Gastroesophageal sphincter (tissue), 3 donors: ENCODE data around the gene PRDM5.

ENCODE experiments used
- POLR2A ChIP-seq, 2 donors: fragments of 450-650 bp; IDR thresholded peaks; one replicate each; pipeline ENCODE4 v1.6.1; 2017; ENCODE audit warnings: antibody characterized with exemption in 2 of 2, mild to moderate bottlenecking in 2 of 2, moderate library complexity in 1 of 2
- POLR2AphosphoS5 ChIP-seq: sonication (generic); formaldehyde crosslinking; IDR thresholded peaks from one replicate; pipeline ENCODE4 v1.6.1; 2017; ENCODE audit warnings: antibody characterized with exemption
- TF ChIP-seq, protein P1 (sequence below), 4 experiments: fragments of 200-600 bp in 2 of 4; fragments of 450-650 bp in 2 of 4; sonication (generic) in 1 of 4; IDR thresholded peaks; one replicate each; pipeline ENCODE4 v1.5.1; 2017 to 2019; ENCODE audit warnings: antibody characterized with exemption in 4 of 4, mild to moderate bottlenecking in 2 of 4, moderate library complexity in 2 of 4

DNA sequence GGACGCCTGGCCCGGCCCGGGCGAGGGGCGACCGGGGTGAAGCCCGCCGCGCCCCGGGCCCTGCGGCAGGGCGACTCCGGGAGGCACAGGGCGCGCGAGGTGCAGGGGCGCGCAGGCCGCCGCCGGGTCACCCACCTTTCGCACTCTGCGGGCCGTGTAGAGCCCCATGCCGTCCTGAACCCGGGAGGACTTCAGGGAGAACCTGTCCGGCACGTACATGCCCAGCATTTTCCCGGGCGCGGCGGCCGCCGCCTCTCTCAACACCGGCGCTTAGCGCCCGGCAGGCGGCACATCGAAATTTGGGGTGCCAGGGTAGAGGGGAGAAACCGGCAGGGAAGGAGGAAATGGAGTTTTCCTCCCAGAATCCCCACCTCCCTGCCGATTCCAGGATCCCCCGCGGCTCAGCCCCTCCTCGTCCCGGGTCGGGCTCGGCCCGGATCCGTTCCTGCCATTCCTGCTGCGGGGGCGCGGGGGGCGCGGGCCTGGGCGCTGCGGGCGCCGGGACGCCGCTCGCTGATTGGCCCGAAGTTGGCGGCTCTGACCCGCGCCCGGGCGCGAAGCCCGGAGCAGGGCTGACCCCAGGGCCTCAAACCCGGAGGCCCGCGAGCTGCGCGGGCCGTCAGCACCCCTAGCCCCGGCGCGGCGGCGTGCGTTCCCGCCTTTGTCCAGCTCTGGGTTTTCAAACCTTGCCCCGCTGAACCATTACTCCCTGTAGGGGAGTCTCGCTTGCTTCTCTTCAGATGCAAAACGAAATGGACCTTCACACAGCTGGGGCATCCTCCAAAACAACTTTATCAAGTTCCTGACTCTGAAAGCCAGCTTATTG lies at the start of gene PRDM5:
- TF ChIP-seq, protein P1, sequence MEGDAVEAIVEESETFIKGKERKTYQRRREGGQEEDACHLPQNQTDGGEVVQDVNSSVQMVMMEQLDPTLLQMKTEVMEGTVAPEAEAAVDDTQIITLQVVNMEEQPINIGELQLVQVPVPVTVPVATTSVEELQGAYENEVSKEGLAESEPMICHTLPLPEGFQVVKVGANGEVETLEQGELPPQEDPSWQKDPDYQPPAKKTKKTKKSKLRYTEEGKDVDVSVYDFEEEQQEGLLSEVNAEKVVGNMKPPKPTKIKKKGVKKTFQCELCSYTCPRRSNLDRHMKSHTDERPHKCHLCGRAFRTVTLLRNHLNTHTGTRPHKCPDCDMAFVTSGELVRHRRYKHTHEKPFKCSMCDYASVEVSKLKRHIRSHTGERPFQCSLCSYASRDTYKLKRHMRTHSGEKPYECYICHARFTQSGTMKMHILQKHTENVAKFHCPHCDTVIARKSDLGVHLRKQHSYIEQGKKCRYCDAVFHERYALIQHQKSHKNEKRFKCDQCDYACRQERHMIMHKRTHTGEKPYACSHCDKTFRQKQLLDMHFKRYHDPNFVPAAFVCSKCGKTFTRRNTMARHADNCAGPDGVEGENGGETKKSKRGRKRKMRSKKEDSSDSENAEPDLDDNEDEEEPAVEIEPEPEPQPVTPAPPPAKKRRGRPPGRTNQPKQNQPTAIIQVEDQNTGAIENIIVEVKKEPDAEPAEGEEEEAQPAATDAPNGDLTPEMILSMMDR (IDR thresholded peaks at IDR 0.05): peak in 3 of 4 experiments; percentile 21 to 26 (median 25)
- TF ChIP-seq POLR2AphosphoS5 (no peak), POLR2A (IDR thresholded peaks at IDR 0.05) (peak in 1 of 2 donors; percentile 14)
